Uterus (tissue), 4 donors: ENCODE measurements around the gene TAF11L6. TPM values are rescaled to one million over a fixed set of nuclear protein-coding genes. Genes with fewer than 3 reads are reported as not detected.

ENCODE experiments used
- small RNA-seq: library from RNA; depleted of rRNA; stranded (forward); fragments of <200 nt; gene quantifications from one replicate; pipeline ENCODE3, GENCODE V24; 2016
- total RNA-seq, 4 donors: library from RNA; depleted of rRNA in 3 of 4; stranded (reverse); fragments of >200 nt in 3 of 4; gene quantifications; one replicate each; pipeline versions ENCODE4 v1.1.0 to v1.2.4, GENCODE V29; 2014 to 2023
- donor health status: DM: yes; HTN: yes; CAD: no.

Gene TAF11L6
- total RNA-seq, 4 donors from 2014 or later: not detected

Small RNAs within 50 kb of the gene (small RNA-seq; reads per million reads assigned to genes)
- gene AC106774.3: not detected

Other genes with a start within 250 kb of the TAF11L6 start
- not detected for gene TAF11L2, start 30.4 kb upstream of the TAF11L6 start, total RNA-seq
- gene TAF11L3, start 10.3 kb upstream of the TAF11L6 start, total RNA-seq: not detected
- not detected for gene TAF11L4, start 6.9 kb upstream of the TAF11L6 start, total RNA-seq
- gene TAF11L5, start 3.4 kb upstream of the TAF11L6 start, total RNA-seq: not detected
- gene TAF11L7, start 57.1 kb downstream of the TAF11L6 start, total RNA-seq: not detected
- gene TAF11L8, start 62.3 kb downstream of the TAF11L6 start, total RNA-seq: not detected
- gene TAF11L9, start 65.7 kb downstream of the TAF11L6 start, total RNA-seq: not detected
- gene TAF11L10, start 69.2 kb downstream of the TAF11L6 start, total RNA-seq: not detected
- gene TAF11L11, start 75.5 kb downstream of the TAF11L6 start, total RNA-seq: not detected
- gene TAF11L12, start 81.7 kb downstream of the TAF11L6 start, total RNA-seq: not detected
- not detected for gene TAF11L13, start 103.4 kb downstream of the TAF11L6 start, total RNA-seq
- gene TAF11L14, start 105.8 kb downstream of the TAF11L6 start, total RNA-seq: not detected